Measurements from ENCODE around the gene DNAJC16.
"Not testable (repeated sequence)": the region's sequence is repeated elsewhere in the genome, so short reads cannot be mapped to it uniquely, and the experiment has no call there.

Gene DNAJC16

GRCh38 chr1:15508700-15509487 is 17.8 kb upstream of the DNAJC16 start:
- DNase-seq, result no peak

GRCh38 chr1:15509586-15509985 is 17.1 kb upstream of the DNAJC16 start:
- no peak for DNase-seq

GRCh38 chr1:15510611-15511405 is 15.8 kb upstream of the DNAJC16 start:
- DNase-seq, result no peak

GRCh38 chr1:15513192-15513591 is 13.5 kb upstream of the DNAJC16 start:
- no peak for DNase-seq

- no peak for DNase-seq
Observed at GRCh38 chr1:15513919-15514318, 12.7 kb upstream of the DNAJC16 start.

- DNase-seq, result not testable (repeated sequence)
Observed at GRCh38 chr1:15514557-15514956, 12.1 kb upstream of the DNAJC16 start.

GRCh38 chr1:15515022-15515663 is 11.5 kb upstream of the DNAJC16 start:
- no peak for DNase-seq

GRCh38 chr1:15519625-15520024 is 7.0 kb upstream of the DNAJC16 start:
- DNase-seq, result no peak

GRCh38 chr1:15521206-15521906 is 5.3 kb upstream of the DNAJC16 start:
- not testable (repeated sequence) for DNase-seq

- no peak for DNase-seq
Observed at GRCh38 chr1:15522551-15522950, 4.1 kb upstream of the DNAJC16 start.

- DNase-seq, result no peak
Observed at GRCh38 chr1:15523104-15524020, 3.3 kb upstream of the DNAJC16 start.

- DNase-seq, result no peak
Observed at GRCh38 chr1:15524021-15524282, 2.7 kb upstream of the DNAJC16 start, which contains the start of gene CASP9. Gene CASP9 (minus strand): TSS chr1:15524215. CDS start chr1:15524200, 15 bp downstream.

GRCh38 chr1:15524283-15525049 is 2.2 kb upstream of the DNAJC16 start:
- peak; percentile 97 for DNase-seq

- peak; percentile 100 for DNase-seq
Observed at GRCh38 chr1:15525050-15526020, 1.3 kb upstream of the DNAJC16 start.

- DNase-seq, result no peak
Observed at GRCh38 chr1:15526021-15526489, 593 bp upstream of the DNAJC16 start.

GRCh38 chr1:15531003-15531402 is 4.4 kb downstream of the DNAJC16 start:
- no peak for DNase-seq

GRCh38 chr1:15531682-15532081 is 5.0 kb downstream of the DNAJC16 start:
- DNase-seq, result no peak

- DNase-seq, result no peak
Observed at GRCh38 chr1:15538771-15539170, 12.1 kb downstream of the DNAJC16 start.

GRCh38 chr1:15540186-15540585 is 13.5 kb downstream of the DNAJC16 start:
- no peak for DNase-seq

Data from activated T-cell treated with anti-CD3 and anti-CD28 coated beads, Interleukin-2, amount 50 U/mL, for 1 hour (primary cell).